Effector memory CD8-positive, alpha-beta T cell (primary cell): Measurements from ENCODE around the gene SLC6A19.

Experiments used
- ATAC-seq: fragments of 150-1000 bp; cut with Tn5 transposase; replicated peaks from 2 replicates; pipeline ENCODE4 v1.10.0; 2021; ENCODE audit warnings: mild to moderate bottlenecking, moderate library complexity
- DNase-seq, 3 experiments: peaks; one replicate each; pipeline ENCODE4 v3.0.0; 2021
- H3K27ac Mint-ChIP-seq, 2 donors: one replicate each; pipeline ENCODE4 v1.8.0; 2022; ENCODE audit warnings: mild to moderate bottlenecking in 2 of 2, mixed read lengths in 2 of 2, moderate library complexity in 2 of 2
- H3K27me3 Mint-ChIP-seq, 2 donors: one replicate each; pipeline ENCODE4 v1.8.0; 2022; ENCODE audit warnings: mixed read lengths in 2 of 2
- H3K36me3 Mint-ChIP-seq: one replicate; pipeline ENCODE4 v1.8.0; 2022; ENCODE audit warnings: mild to moderate bottlenecking, moderate library complexity, mixed read lengths; ENCODE audit not compliant: insufficient read depth
- H3K4me1 Mint-ChIP-seq, 2 donors: one replicate each; pipeline ENCODE4 v1.8.0; 2022; ENCODE audit warnings: low read depth in 2 of 2, mixed read lengths in 2 of 2
- H3K4me3 Mint-ChIP-seq, 2 donors: one replicate each; pipeline ENCODE4 v1.8.0; 2022; ENCODE audit warnings: mild to moderate bottlenecking in 2 of 2, mixed read lengths in 2 of 2, moderate library complexity in 2 of 2
- H3K9me3 Mint-ChIP-seq, 2 donors: one replicate each; pipeline ENCODE4 v1.8.0; 2022; ENCODE audit warnings: mixed read lengths in 2 of 2

Gene SLC6A19

GRCh38 chr5:1178529-1179382, 22.6 kb upstream of the SLC6A19 start:
- no peaks in the 10 kb centered on the region for H3K4me1 Mint-ChIP-seq
- H3K4me3 Mint-ChIP-seq, result no peak overlapping the region
- no peaks in the 10 kb centered on the region for H3K9me3 Mint-ChIP-seq
- H3K27ac Mint-ChIP-seq, result no peak overlapping the region
- H3K27me3 Mint-ChIP-seq, result peaks cover 0 to 45% of the 10 kb centered on the region in 2 donors
- no peak for ATAC-seq
- peaks cover 3% of the 10 kb centered on the region for H3K36me3 Mint-ChIP-seq
- DNase-seq, result no peak

- Mint-ChIP-seq H3K9me3 (no peaks in the 10 kb centered on the region), H3K27me3 (peaks cover 0 to 45% of the 10 kb centered on the region in 2 donors), H3K4me3 (no peak overlapping the region), H3K36me3 (peaks cover 3% of the 10 kb centered on the region), H3K27ac (no peak overlapping the region), H3K4me1 (no peaks in the 10 kb centered on the region)
- DNase-seq (no peak), ATAC-seq (no peak)
Measured at GRCh38 chr5:1179383-1179715, 22.0 kb upstream of the SLC6A19 start.

GRCh38 chr5:1180096-1180495, 21.3 kb upstream of the SLC6A19 start:
- no peak for ATAC-seq
- no peaks in the 10 kb centered on the region for H3K9me3 Mint-ChIP-seq
- H3K4me3 Mint-ChIP-seq, result no peak overlapping the region
- H3K27ac Mint-ChIP-seq, result no peak overlapping the region
- peaks cover 0 to 40% of the 10 kb centered on the region in 2 donors for H3K27me3 Mint-ChIP-seq
- no peaks in the 10 kb centered on the region for H3K4me1 Mint-ChIP-seq
- no peak for DNase-seq
- peaks cover 3% of the 10 kb centered on the region for H3K36me3 Mint-ChIP-seq

GRCh38 chr5:1180841-1181271, 20.5 kb upstream of the SLC6A19 start:
- H3K9me3 Mint-ChIP-seq, result no peaks in the 10 kb centered on the region
- DNase-seq, result no peak

DNA sequence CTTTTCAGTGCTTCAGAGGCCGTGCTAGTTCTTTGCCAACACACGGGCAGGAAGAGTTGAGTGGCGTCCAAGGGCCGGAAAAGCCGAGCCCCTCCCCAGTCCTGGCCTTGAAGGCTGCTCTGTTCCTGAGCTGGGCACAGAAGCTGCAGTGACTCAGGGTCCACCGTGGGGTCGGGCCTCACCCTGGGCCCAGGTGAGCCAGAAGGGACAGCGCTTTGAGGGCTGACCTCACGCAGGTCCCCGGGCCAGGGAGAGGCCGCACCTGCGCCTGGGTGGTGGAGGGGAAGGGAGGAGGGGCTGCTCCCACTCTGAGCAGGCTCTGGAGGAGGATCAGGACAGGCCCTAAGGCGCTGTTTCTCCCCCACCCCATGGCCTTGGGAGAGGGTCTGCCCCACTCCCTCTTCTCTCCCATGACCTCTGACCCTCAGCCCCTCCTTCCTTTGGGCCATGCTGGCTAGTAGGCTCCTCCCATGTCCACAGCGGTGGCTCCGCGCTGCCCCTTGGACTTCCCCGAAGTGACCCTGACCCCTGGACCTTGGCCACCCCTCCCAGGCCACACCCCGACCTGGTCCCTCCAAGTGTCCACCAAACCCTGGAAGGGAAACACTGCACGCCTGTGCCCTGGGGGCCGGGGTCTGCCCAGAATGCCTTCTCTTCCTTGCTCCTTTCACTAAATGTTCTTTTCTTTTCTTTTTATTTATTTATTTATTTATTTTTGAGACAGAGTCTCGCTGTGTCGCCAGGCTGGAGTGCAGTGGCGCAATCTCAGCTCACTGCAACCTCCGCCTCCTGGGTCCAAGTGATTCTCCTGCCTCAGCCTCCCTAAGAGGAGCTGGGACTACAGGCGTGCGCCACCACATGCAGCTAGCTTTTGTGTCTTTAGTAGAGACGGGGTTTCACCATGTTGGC, 19.7 kb upstream of the SLC6A19 start:
- DNase-seq, result no peak
- Mint-ChIP-seq H3K4me3 (no peak overlapping the region), H3K9me3 (no peaks in the 10 kb centered on the region), H3K27ac (no peak overlapping the region), H3K27me3 (peaks cover 7 to 46% of the 10 kb centered on the region in 2 donors), H3K36me3 (peaks cover 3% of the 10 kb centered on the region), H3K4me1 (no peaks in the 10 kb centered on the region)
- no peak for ATAC-seq

More at GRCh38 chr5:1180841-1181271, 20.5 kb upstream of the SLC6A19 start:
- Mint-ChIP-seq H3K27ac (no peak overlapping the region), H3K36me3 (peaks cover 3% of the 10 kb centered on the region), H3K4me1 (no peaks in the 10 kb centered on the region), H3K4me3 (no peak overlapping the region), H3K27me3 (peaks cover under 1 to 38% of the 10 kb centered on the region in 2 donors)
- no peak for ATAC-seq

GRCh38 chr5:1182360-1182632, 19.1 kb upstream of the SLC6A19 start:
- H3K4me1 Mint-ChIP-seq, result no peaks in the 10 kb centered on the region
- no peaks in the 10 kb centered on the region for H3K9me3 Mint-ChIP-seq
- no peak overlapping the region for H3K4me3 Mint-ChIP-seq
- peaks cover 7 to 47% of the 10 kb centered on the region in 2 donors for H3K27me3 Mint-ChIP-seq
- no peak for DNase-seq
- no peak overlapping the region for H3K27ac Mint-ChIP-seq
- no peak for ATAC-seq
- H3K36me3 Mint-ChIP-seq, result peaks cover 3% of the 10 kb centered on the region

GRCh38 chr5:1182633-1183423, 18.6 kb upstream of the SLC6A19 start:
- Mint-ChIP-seq H3K4me3 (no peak overlapping the region), H3K36me3 (peaks cover 3% of the 10 kb centered on the region), H3K9me3 (no peaks in the 10 kb centered on the region), H3K27ac (no peak overlapping the region), H3K27me3 (peaks cover 8 to 46% of the 10 kb centered on the region in 2 donors), H3K4me1 (no peaks in the 10 kb centered on the region)
- DNase-seq (no peak), ATAC-seq (no peak)

DNA sequence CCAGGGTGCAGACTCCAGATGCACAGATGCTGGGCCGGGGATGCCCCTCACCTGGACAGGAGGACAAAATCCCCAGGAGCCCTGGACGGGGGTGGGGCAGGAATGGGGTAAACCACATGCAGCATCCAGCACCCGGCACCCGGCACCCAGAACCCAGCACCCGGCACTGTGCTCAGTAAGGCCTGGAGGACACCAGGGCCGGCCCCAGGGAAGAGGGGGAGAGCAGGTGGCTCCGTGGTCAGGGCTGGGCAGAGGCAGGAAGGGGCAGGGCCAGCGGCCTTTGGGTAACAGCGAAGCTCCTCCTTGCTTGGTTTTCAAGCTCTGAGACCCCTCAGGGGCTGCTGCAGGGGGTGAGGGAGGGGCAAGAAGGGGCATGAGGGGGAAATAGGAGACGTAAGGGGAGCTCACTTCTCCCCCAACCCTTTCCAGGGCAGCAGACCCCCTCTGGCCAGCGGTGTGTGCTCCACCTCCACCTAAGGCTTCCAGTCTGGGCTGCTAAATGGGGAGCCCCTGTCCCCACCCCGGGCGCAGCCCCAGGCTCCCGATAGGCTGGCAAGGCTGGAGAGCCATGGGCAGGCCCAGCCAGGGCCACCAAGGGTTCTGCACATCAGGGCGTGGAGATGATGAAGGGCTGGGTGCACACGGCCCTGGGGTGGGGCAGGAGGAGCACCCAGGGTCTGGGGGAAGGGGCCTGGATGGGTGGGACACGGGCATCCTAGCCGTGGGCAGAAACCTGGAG, 17.8 kb upstream of the SLC6A19 start:
- peaks cover 16 to 46% of the 10 kb centered on the region in 2 donors for H3K27me3 Mint-ChIP-seq
- no peak for DNase-seq
- H3K4me1 Mint-ChIP-seq, result no peaks in the 10 kb centered on the region
- peaks cover 3% of the 10 kb centered on the region for H3K36me3 Mint-ChIP-seq
- no peaks in the 10 kb centered on the region for H3K9me3 Mint-ChIP-seq
- no peak overlapping the region for H3K4me3 Mint-ChIP-seq
- H3K27ac Mint-ChIP-seq, result no peak overlapping the region
- ATAC-seq, result no peak

DNA sequence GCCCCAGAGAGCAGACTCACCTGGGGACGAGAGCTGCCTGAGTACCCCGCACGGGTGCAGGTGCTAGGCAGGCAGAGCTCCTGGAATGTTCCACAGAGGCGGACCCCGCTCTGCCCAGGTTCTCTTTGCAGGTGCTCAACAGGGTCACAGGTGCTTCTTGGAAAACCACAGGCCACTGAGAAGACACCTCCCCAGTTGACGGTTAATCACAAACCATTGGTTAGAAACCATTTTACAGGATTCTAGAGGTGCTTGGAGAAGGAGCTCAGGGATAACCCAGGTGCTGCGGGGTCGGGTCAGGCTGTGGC, 17.3 kb upstream of the SLC6A19 start:
- no peak for DNase-seq

GRCh38 chr5:1184481-1184880, 16.9 kb upstream of the SLC6A19 start:
- Mint-ChIP-seq H3K36me3 (peaks cover 3% of the 10 kb centered on the region), H3K9me3 (no peaks in the 10 kb centered on the region), H3K4me3 (no peak overlapping the region), H3K27ac (no peak overlapping the region), H3K4me1 (no peaks in the 10 kb centered on the region), H3K27me3 (peaks cover 25 to 49% of the 10 kb centered on the region in 2 donors)
- DNase-seq (no peak), ATAC-seq (no peak)

More for the DNA sequence above, 17.3 kb upstream of the SLC6A19 start:
- peaks cover 21 to 46% of the 10 kb centered on the region in 2 donors for H3K27me3 Mint-ChIP-seq
- no peaks in the 10 kb centered on the region for H3K9me3 Mint-ChIP-seq
- H3K4me3 Mint-ChIP-seq, result no peak overlapping the region
- no peak for ATAC-seq
- peaks cover 3% of the 10 kb centered on the region for H3K36me3 Mint-ChIP-seq
- H3K4me1 Mint-ChIP-seq, result no peaks in the 10 kb centered on the region
- H3K27ac Mint-ChIP-seq, result no peak overlapping the region

DNA sequence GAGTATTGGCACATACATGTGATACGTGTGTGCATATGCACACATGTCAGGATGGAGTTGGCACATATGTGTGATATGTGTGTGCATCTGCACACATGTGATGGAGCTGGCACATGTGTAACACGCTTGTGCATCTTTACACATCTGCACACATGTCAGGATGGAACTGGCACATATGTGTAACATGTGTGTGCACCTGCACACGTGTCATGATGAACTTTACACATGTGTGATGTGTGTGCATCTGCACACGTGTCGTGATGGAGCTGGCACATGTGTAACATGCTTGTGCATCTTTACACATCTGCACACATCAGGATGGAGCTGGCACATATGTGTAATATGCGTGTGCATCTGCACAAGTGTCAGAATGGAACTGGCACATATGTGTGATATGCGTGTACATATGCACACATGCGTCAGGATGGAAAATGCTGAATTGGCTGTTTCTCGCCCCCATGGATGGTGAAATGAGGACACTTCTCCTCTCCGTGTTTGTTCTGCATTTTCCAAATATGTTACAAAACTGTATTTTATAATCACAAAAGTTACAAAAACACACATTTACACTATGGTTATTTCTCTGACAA, 16.3 kb upstream of the SLC6A19 start:
- H3K9me3 Mint-ChIP-seq, result no peaks in the 10 kb centered on the region
- no peak overlapping the region for H3K27ac Mint-ChIP-seq
- peaks cover 29 to 56% of the 10 kb centered on the region in 2 donors for H3K27me3 Mint-ChIP-seq
- H3K4me3 Mint-ChIP-seq, result no peak overlapping the region
- ATAC-seq (no peak), DNase-seq (no peak)
- no peaks in the 10 kb centered on the region for H3K4me1 Mint-ChIP-seq
- H3K36me3 Mint-ChIP-seq, result peaks cover 3% of the 10 kb centered on the region

- no peaks in the 10 kb centered on the region for H3K4me1 Mint-ChIP-seq
- no peak overlapping the region for H3K27ac Mint-ChIP-seq
- DNase-seq (no peak), ATAC-seq (no peak)
- H3K36me3 Mint-ChIP-seq, result peaks cover 6% of the 10 kb centered on the region
- H3K27me3 Mint-ChIP-seq, result peaks cover 36 to 60% of the 10 kb centered on the region in 2 donors
- no peak overlapping the region for H3K4me3 Mint-ChIP-seq
- no peaks in the 10 kb centered on the region for H3K9me3 Mint-ChIP-seq
Measured at GRCh38 chr5:1185629-1186350, 15.6 kb upstream of the SLC6A19 start.
